ENCODE results near the gene GAREM1. TPM values are rescaled to one million over a fixed set of nuclear protein-coding genes. Genes with fewer than 3 reads are reported as not detected.
"Not testable (repeated sequence)": the region's sequence is repeated elsewhere in the genome, so short reads cannot be mapped to it uniquely, and the experiment has no call there.

The GAREM1 gene
- total and polyA plus RNA-seq, 2 of the 8 experiments (the other 6 are each of a cell fraction or from before 2014, with no cell fraction given), result 3.6 to 9.2 TPM

DNA sequence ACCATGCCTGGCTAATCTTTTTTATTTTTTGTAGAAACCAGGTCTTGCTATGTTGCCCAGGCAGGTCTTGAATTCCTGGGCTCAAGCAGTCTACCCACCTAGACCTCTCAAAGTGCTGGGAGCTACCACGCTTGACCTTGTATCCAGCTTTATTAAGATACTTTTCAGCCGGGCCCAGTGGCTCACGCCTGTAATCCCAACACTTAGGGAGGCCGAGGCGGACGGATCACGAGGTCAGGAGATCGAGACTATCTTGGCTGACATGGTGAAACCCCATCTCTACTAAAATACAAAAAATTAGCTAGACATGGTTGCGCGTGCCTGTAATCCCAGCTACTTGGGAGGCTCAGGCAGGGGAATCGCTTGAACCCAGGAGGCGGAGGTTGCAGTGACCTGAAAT, 4.4 kb upstream of the GAREM1 start:
- H2BK20ac ChIP-seq (ENCODE audit: low read length); H4K5ac ChIP-seq (ENCODE audit: insufficient read length, low read depth, low read length); H4K8ac ChIP-seq (ENCODE audit: extremely low read depth, insufficient read depth, low read length); H3K18ac ChIP-seq (ENCODE audit: extremely low read depth, low read length); H4K20me1 ChIP-seq (replicated peaks in 1 of 2; ENCODE audit: control insufficient read depth in 1 of 2, insufficient read depth in 2 of 2, low read length in 2 of 2); H3K4ac ChIP-seq (replicated peaks; ENCODE audit: insufficient read length, low read depth, low read length); H3K4me1 ChIP-seq (replicated peaks in 1 of 4; ENCODE audit: control insufficient read depth in 3 of 4, insufficient read depth in 4 of 4, low read length in 3 of 4); H3K23ac ChIP-seq (ENCODE audit: insufficient read length); H2AK5ac ChIP-seq (ENCODE audit: low read depth, low read length); H3K27ac ChIP-seq (ENCODE audit: low read depth, low read length); H2BK12ac ChIP-seq (ENCODE audit: low read depth, low read length); FAIRE-seq; H3K36me3 ChIP-seq (ENCODE audit: control insufficient read depth in 2 of 4, insufficient read depth in 4 of 4, low read length in 3 of 4); POLR2A ChIA-PET (ENCODE audit: partially characterized antibody); H3K14ac ChIP-seq (ENCODE audit: insufficient read length); H2AFZ ChIP-seq (ENCODE audit: low read length); H2BK120ac ChIP-seq (replicated peaks; ENCODE audit: low read depth, low read length); H3K4me2 ChIP-seq (ENCODE audit: insufficient read depth in 1 of 2, low read depth in 2 of 2, low read length in 2 of 2); H3K79me2 ChIP-seq (ENCODE audit: control insufficient read depth in 1 of 2, insufficient read depth in 2 of 2, low read length in 2 of 2); H4K91ac ChIP-seq (replicated peaks; ENCODE audit: insufficient read length, low read length); H3K4me3 ChIP-seq (ENCODE audit: extremely low read depth in 1 of 4, insufficient read depth in 2 of 4, low read depth in 3 of 4, low read length in 4 of 4); H3K56ac ChIP-seq (replicated peaks; ENCODE audit: insufficient read length, low read depth, low read length); H2BK5ac ChIP-seq (ENCODE audit: low read depth, low read length); H2BK15ac ChIP-seq (ENCODE audit: low read length); H3K9me3 ChIP-seq (ENCODE audit: insufficient read depth in 2 of 2, low read depth in 1 of 2, low read length in 1 of 2); DNase-seq (ENCODE audit: low read depth in 1 of 2, low spot score in 2 of 2); H3K79me1 ChIP-seq (ENCODE audit: low read depth, low read length); H3K9ac ChIP-seq (replicated peaks in 1 of 4; ENCODE audit: extremely low read depth in 1 of 4, low read depth in 3 of 4, low read length in 3 of 4): not testable (repeated sequence)
- Histone ChIP-seq H3K23me2 (ENCODE audit: low read depth, low read length) (peaks cover 10% of the 10 kb centered on the region), H3K27me3 (replicated peaks in 1 of 4; ENCODE audit: control insufficient read depth in 3 of 4, extremely low read depth in 1 of 4, insufficient read depth in 3 of 4, low read length in 3 of 4) (peaks cover 0 to 12% (median 8%) of the 10 kb centered on the region in 4 experiments; a peak in 4 of 7 replicates)
- CTCF ChIA-PET (ENCODE audit: partially characterized antibody), result interaction anchor here (0.6 to 1.9 kb wide), 9 partner anchors 33 to 317 kb away, joined by 3 to 9 read pairs (median 5); no protein-coding TSS in a partner anchor
- WGBS, 2 experiments (ENCODE audit: extremely low coverage in 1 of 2, insufficient coverage in 1 of 2, insufficient read length in 1 of 2, insufficient replicate concordance in 2 of 2, low coverage in 1 of 2, low lambda C conversion rate in 2 of 2, missing lambda C conversion rate in 1 of 2), result 93% methylated on average over 12 of the region's 12 CpGs; no CpG with 5 or more reads in 1 of the 2 experiments

All from H1 (cell line).